H9 (cell line): ENCODE results near the gene CPNE2. TPM values are rescaled to one million over a fixed set of nuclear protein-coding genes. Genes with fewer than 3 reads are reported as not detected.

ENCODE experiments used
- DNase-seq: peaks from one replicate; pipeline ENCODE4 v3.0.0-alpha.2; 2017
- H2AFZ ChIP-seq: one replicate; pipeline ENCODE4 v1.6.1; 2013; ENCODE audit warnings: mild to moderate bottlenecking, low read length, control low read depth, moderate library complexity
- H2AK5ac ChIP-seq: 2 replicates; pipeline ENCODE4 v1.6.1; 2013; ENCODE audit warnings: low read length, control low read depth, mixed read lengths; ENCODE audit not compliant: insufficient read length
- H2BK120ac ChIP-seq: one replicate; pipeline ENCODE4 v1.6.1; 2013; ENCODE audit warnings: low read depth, mild to moderate bottlenecking, low read length, control low read depth, inconsistent platforms; ENCODE audit not compliant: poor library complexity, severe bottlenecking
- H2BK12ac ChIP-seq: 2 replicates; pipeline ENCODE4 v1.6.1; 2013; ENCODE audit warnings: low read length, control low read depth, mixed read lengths, low read depth; ENCODE audit not compliant: insufficient read length
- H2BK15ac ChIP-seq: 2 replicates; pipeline ENCODE4 v1.6.1; 2013; ENCODE audit warnings: low read depth, low read length, control low read depth
- H2BK20ac ChIP-seq: one replicate; pipeline ENCODE4 v1.6.1; 2013; ENCODE audit warnings: low read depth, mild to moderate bottlenecking, low read length, control low read depth, inconsistent platforms; ENCODE audit not compliant: poor library complexity, severe bottlenecking
- H2BK5ac ChIP-seq: 2 replicates; pipeline ENCODE4 v1.6.1; 2013; ENCODE audit warnings: low read length, control low read depth, mixed read lengths; ENCODE audit not compliant: insufficient read length
- H3K14ac ChIP-seq: 2 replicates; pipeline ENCODE4 v1.6.1; 2013; ENCODE audit warnings: low read length, control low read depth; ENCODE audit not compliant: insufficient read depth
- H3K18ac ChIP-seq: 2 replicates; pipeline ENCODE4 v1.6.1; 2013; ENCODE audit warnings: low read depth, mild to moderate bottlenecking, mixed read lengths, low read length, control low read depth; ENCODE audit not compliant: insufficient read length
- H3K23ac ChIP-seq: 2 replicates; pipeline ENCODE4 v1.6.1; 2013; ENCODE audit warnings: low read length, control low read depth, mixed read lengths, low read depth; ENCODE audit not compliant: insufficient read length
- H3K23me2 ChIP-seq: 2 replicates; pipeline ENCODE4 v1.6.1; 2013; ENCODE audit warnings: low read depth, mild to moderate bottlenecking, mixed read lengths, low read length, control low read depth; ENCODE audit not compliant: insufficient read length, poor library complexity, severe bottlenecking
- H3K27ac ChIP-seq: 2 replicates; pipeline ENCODE4 v1.5.1; 2013; ENCODE audit warnings: low read length, control low read depth, mixed read lengths, low read depth; ENCODE audit not compliant: insufficient read length
- H3K27me3 ChIP-seq: 2 replicates; pipeline ENCODE4 v1.6.1; 2013; ENCODE audit warnings: low read length, control low read depth, inconsistent platforms; ENCODE audit not compliant: insufficient read depth
- H3K4ac ChIP-seq: 2 replicates; pipeline ENCODE4 v1.6.1; 2013; ENCODE audit warnings: low read depth, mild to moderate bottlenecking, control low read depth, inconsistent platforms, low read length, moderate library complexity
- H3K4me1 ChIP-seq: 2 replicates; pipeline ENCODE4 v1.6.1; 2013; ENCODE audit warnings: low read length, control low read depth, inconsistent platforms; ENCODE audit not compliant: insufficient read depth
- H3K4me2 ChIP-seq: 2 replicates; pipeline ENCODE4 v1.6.1; 2013; ENCODE audit warnings: low read length, control low read depth, mixed read lengths; ENCODE audit not compliant: insufficient read length, insufficient read depth
- H3K56ac ChIP-seq: 2 replicates; pipeline ENCODE4 v1.6.1; 2013; ENCODE audit warnings: low read depth, mild to moderate bottlenecking, mixed read lengths, low read length, control low read depth; ENCODE audit not compliant: insufficient read length
- H3K79me1 ChIP-seq: 2 replicates; pipeline ENCODE4 v1.6.1; 2013; ENCODE audit warnings: low read depth, mild to moderate bottlenecking, moderate library complexity, low read length, control low read depth, inconsistent platforms; ENCODE audit not compliant: insufficient read depth, poor library complexity, severe bottlenecking
- H3K79me2 ChIP-seq: 2 replicates; pipeline ENCODE4 v1.6.1; 2013; ENCODE audit warnings: low read length, control low read depth, inconsistent platforms; ENCODE audit not compliant: insufficient read depth
- H3K9ac ChIP-seq: 2 replicates; pipeline ENCODE4 v1.6.1; 2013; ENCODE audit warnings: low read length, control low read depth, mixed read lengths; ENCODE audit not compliant: insufficient read length; ENCODE audit errors: extremely low read depth
- H3K9me3 ChIP-seq: one replicate; pipeline ENCODE4 v1.6.1; 2013; ENCODE audit warnings: low read depth, low read length, inconsistent platforms; ENCODE audit not compliant: control insufficient read depth
- H3T11ph ChIP-seq: one replicate; pipeline ENCODE4 v1.6.1; 2013; ENCODE audit warnings: mild to moderate bottlenecking, low read length, control low read depth, inconsistent platforms
- H4K20me1 ChIP-seq: one replicate; pipeline ENCODE4 v1.6.1; 2013; ENCODE audit not compliant: control insufficient read depth, insufficient read length, insufficient read depth
- H4K5ac ChIP-seq: 2 replicates; pipeline ENCODE4 v1.6.1; 2013; ENCODE audit warnings: low read depth, mild to moderate bottlenecking, mixed read lengths, low read length, control low read depth; ENCODE audit not compliant: insufficient read length
- H4K8ac ChIP-seq: replicated peaks from 2 replicates; pipeline ENCODE4 v1.6.1; 2013; ENCODE audit warnings: low read length, control low read depth, mixed read lengths, low read depth; ENCODE audit not compliant: insufficient read length
- H4K91ac ChIP-seq: 2 replicates; pipeline ENCODE4 v1.6.1; 2013; ENCODE audit warnings: low read depth, mild to moderate bottlenecking, moderate library complexity, mixed read lengths, low read length, control low read depth; ENCODE audit not compliant: insufficient read length
- H3K27ac Mint-ChIP-seq, 3 experiments: 2 replicates in 2 of 3; 3 replicates in 1 of 3; pipeline ENCODE4 v1.8.0; 2020 to 2021; ENCODE audit warnings: mixed read lengths in 3 of 3, mild to moderate bottlenecking in 1 of 3, moderate library complexity in 1 of 3
- H3K27me3 Mint-ChIP-seq: 2 replicates; pipeline ENCODE4 v1.8.0; 2021; ENCODE audit warnings: low read depth, mild to moderate bottlenecking, moderate library complexity, mixed read lengths
- H3K36me3 Mint-ChIP-seq, 3 experiments: 2 replicates in 2 of 3; 3 replicates in 1 of 3; pipeline ENCODE4 v1.8.0; 2020 to 2021; ENCODE audit warnings: low read depth in 3 of 3, mixed read lengths in 3 of 3; ENCODE audit not compliant: insufficient read depth in 1 of 3
- H3K4me1 Mint-ChIP-seq, 2 experiments: 2 replicates each; pipeline ENCODE4 v1.8.0; 2020; ENCODE audit warnings: mixed read lengths in 2 of 2
- H3K4me3 Mint-ChIP-seq, 2 experiments: 2 replicates in 1 of 2; 3 replicates in 1 of 2; pipeline ENCODE4 v1.8.0; 2020 to 2021; ENCODE audit warnings: mild to moderate bottlenecking in 2 of 2, mixed read lengths in 2 of 2, moderate library complexity in 1 of 2
- H3K9me3 Mint-ChIP-seq, 2 experiments: 2 replicates in 1 of 2; 3 replicates in 1 of 2; pipeline ENCODE4 v1.8.0; 2020; ENCODE audit warnings: mild to moderate bottlenecking in 2 of 2, mixed read lengths in 2 of 2, moderate library complexity in 1 of 2
- WGBS: extraction: QIAGEN DNeasy Blood & Tissue Kit; methylation state at CpG from one replicate; pipeline ENCODE4 v1.1.7; 2013; ENCODE audit warnings: missing lambda C conversion rate, low lambda C conversion rate, mixed read lengths; ENCODE audit not compliant: insufficient read length; ENCODE audit errors: extremely low coverage; 5-methylcytosine and 5-hydroxymethylcytosine counted together
- total RNA-seq: library from RNA; stranded (reverse); gene quantifications from 2 replicates; pipeline ENCODE4 v1.2.1, GENCODE V29; 2021
- TF ChIP-seq, protein P1 (sequence below): fragments of 200-600 bp; sonication (generic); conservative IDR thresholded peaks from 3 replicates; pipeline ENCODE4 v1.8.0; 2021; ENCODE audit warnings: antibody characterized with exemption, mild to moderate bottlenecking

CPNE2 gene
- total RNA-seq, 1 experiment from 2014 or later, result 8.0 TPM

DNA sequence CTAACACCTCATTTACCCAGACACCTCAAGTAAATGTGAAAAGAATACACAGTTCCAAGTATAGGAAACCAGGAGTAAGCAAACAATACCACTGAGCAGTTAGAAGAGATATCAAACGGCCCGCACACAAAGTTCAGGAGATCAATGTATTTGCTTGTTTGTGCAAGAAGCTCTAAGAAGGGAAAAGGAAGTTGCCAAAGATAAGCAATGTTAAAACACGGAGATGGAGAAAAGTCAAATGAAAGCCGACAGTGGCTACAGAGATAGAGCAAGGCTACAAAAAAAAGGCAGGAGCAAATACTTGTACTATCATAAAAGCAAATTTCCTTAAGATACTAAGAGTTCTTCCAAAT, 63.9 kb downstream of the CPNE2 start:
- H3K9ac ChIP-seq, result no peak overlapping the region
- no peak overlapping the region for H2BK12ac ChIP-seq
- H3K23ac ChIP-seq, result no peak overlapping the region
- no peak overlapping the region for H4K91ac ChIP-seq
- no peak overlapping the region for H2BK20ac ChIP-seq
- H3K9me3 Mint-ChIP-seq, result no peaks in the 10 kb centered on the region
- no peak overlapping the region for H2BK15ac ChIP-seq
- H3K4ac ChIP-seq, result no peak overlapping the region
- H2AK5ac ChIP-seq, result no peak overlapping the region
- no peak overlapping the region for H3K4me3 Mint-ChIP-seq
- no peaks in the 10 kb centered on the region for H3K79me1 ChIP-seq
- no peak overlapping the region for H4K5ac ChIP-seq
- H3K79me2 ChIP-seq, result no peaks in the 10 kb centered on the region
- no peak overlapping the region for H3K14ac ChIP-seq
- no peak overlapping the region for H2BK120ac ChIP-seq
- H3K23me2 ChIP-seq, result no peaks in the 10 kb centered on the region
- peaks cover 22 to 32% of the 10 kb centered on the region in 2 experiments for H3K4me1 Mint-ChIP-seq
- no peak overlapping the region for H3K4me2 ChIP-seq
- no peak overlapping the region for H3K18ac ChIP-seq
- TF ChIP-seq, protein P1, sequence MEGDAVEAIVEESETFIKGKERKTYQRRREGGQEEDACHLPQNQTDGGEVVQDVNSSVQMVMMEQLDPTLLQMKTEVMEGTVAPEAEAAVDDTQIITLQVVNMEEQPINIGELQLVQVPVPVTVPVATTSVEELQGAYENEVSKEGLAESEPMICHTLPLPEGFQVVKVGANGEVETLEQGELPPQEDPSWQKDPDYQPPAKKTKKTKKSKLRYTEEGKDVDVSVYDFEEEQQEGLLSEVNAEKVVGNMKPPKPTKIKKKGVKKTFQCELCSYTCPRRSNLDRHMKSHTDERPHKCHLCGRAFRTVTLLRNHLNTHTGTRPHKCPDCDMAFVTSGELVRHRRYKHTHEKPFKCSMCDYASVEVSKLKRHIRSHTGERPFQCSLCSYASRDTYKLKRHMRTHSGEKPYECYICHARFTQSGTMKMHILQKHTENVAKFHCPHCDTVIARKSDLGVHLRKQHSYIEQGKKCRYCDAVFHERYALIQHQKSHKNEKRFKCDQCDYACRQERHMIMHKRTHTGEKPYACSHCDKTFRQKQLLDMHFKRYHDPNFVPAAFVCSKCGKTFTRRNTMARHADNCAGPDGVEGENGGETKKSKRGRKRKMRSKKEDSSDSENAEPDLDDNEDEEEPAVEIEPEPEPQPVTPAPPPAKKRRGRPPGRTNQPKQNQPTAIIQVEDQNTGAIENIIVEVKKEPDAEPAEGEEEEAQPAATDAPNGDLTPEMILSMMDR, result no peak
- H3K27ac Mint-ChIP-seq, result no peak overlapping the region
- H3K27me3 ChIP-seq, result no peaks in the 10 kb centered on the region
- no peak overlapping the region for H3K56ac ChIP-seq
- WGBS, result no CpG with 5 or more reads among the region's 4 CpGs
- no peak for DNase-seq
- no peaks in the 10 kb centered on the region for H4K20me1 ChIP-seq
- no peaks in the 10 kb centered on the region for H3K9me3 ChIP-seq
- H3K27me3 Mint-ChIP-seq, result no peaks in the 10 kb centered on the region
- H3K36me3 Mint-ChIP-seq, result peaks cover 34 to 74% (median 64%) of the 10 kb centered on the region in 3 experiments
- no peak overlapping the region for H2BK5ac ChIP-seq
- no peak overlapping the region for H3K27ac ChIP-seq
- H3K4me1 ChIP-seq, result peaks cover 9% of the 10 kb centered on the region; the same call in 1 of the 2 replicates
- H4K8ac ChIP-seq, result no peak overlapping the region
- H2AFZ ChIP-seq, result no peak overlapping the region
- H3T11ph ChIP-seq, result no peak overlapping the region
